Activated CD4-positive, CD25-positive, alpha-beta regulatory T cell treated with anti-CD3 and anti-CD28 coated beads, Interleukin-2, amount 50 U/mL, for 16 hours (primary cell): ENCODE measurements around the gene DISP1.

Experiments used
- DNase-seq: peaks from one replicate; pipeline ENCODE4 v3.0.0-alpha.2; 2020; ENCODE audit warnings: low read depth, low spot score

Gene DISP1, protein sequence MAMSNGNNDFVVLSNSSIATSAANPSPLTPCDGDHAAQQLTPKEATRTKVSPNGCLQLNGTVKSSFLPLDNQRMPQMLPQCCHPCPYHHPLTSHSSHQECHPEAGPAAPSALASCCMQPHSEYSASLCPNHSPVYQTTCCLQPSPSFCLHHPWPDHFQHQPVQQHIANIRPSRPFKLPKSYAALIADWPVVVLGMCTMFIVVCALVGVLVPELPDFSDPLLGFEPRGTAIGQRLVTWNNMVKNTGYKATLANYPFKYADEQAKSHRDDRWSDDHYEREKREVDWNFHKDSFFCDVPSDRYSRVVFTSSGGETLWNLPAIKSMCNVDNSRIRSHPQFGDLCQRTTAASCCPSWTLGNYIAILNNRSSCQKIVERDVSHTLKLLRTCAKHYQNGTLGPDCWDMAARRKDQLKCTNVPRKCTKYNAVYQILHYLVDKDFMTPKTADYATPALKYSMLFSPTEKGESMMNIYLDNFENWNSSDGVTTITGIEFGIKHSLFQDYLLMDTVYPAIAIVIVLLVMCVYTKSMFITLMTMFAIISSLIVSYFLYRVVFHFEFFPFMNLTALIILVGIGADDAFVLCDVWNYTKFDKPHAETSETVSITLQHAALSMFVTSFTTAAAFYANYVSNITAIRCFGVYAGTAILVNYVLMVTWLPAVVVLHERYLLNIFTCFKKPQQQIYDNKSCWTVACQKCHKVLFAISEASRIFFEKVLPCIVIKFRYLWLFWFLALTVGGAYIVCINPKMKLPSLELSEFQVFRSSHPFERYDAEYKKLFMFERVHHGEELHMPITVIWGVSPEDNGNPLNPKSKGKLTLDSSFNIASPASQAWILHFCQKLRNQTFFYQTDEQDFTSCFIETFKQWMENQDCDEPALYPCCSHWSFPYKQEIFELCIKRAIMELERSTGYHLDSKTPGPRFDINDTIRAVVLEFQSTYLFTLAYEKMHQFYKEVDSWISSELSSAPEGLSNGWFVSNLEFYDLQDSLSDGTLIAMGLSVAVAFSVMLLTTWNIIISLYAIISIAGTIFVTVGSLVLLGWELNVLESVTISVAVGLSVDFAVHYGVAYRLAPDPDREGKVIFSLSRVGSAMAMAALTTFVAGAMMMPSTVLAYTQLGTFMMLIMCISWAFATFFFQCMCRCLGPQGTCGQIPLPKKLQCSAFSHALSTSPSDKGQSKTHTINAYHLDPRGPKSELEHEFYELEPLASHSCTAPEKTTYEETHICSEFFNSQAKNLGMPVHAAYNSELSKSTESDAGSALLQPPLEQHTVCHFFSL (N-terminal part only)

DNA sequence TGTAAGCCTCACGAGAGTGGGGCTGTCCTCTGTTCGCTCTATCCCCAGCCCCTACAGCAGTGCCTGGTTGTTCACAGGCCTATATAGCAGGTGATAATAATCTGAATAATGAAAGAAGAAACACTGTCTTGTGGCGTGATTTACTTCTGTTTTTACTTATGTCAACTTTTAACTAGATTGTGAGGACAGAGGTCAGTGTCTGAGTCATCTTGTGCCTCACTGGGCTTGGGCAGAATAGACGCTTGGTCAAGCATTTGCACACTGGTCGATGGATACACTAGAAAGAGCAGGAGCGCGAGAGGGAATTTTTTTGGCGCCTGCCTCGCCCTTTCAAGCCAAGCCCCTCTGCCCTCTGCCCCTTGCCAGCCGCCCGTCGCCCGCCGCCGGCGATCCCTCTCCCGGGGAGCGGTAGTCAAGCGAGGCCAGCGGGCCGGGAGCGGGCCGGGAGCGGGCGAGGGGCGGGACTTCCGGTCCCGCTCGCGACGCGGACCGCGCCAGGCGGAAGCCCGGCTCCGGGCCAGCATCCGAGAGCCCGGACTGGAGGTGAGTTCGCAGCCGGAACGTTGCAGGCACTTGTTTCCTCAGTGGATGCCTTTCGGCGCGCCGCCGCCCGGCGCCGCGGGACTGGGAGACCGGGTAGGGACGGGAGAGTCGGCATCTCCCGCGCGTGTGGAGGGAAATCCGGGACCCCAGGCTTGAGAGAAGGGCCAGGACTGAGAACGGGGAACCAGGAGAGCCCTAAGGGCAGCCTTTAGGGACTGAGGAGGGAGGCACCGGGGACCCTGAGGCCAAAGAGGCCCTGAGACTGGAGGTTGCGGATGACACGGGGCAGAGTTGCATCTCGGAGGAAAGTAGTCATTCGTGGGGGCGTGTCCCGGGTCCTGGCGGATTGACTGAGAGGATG lies at the start of gene DISP1:
Gene DISP1, plus strand, starts transcription at position 504 of the 904 bp plus-strand sequence. CDS start 127,785 bp downstream, outside the sequence.
- DNase-seq: peak; percentile 36

DNA sequence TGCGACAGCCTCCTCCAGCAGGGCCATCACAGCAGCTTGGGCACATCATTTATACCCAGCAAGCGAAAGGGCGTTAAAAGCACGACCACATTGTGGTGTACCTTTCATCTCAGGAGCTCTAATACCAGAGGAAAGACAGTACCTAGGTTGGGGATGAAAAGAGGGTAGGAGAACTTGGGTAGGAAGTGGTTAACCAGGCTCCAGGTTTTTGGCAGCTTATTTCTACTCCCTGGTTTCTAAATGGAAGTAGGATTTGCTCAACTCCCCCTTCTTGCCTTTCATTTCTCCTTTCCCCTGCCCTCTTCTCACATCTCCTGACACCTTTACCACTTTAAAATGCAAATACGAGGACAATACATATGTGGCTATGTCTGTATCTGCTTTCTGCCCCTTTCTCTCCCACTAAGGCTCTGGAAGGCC lies 47.7 kb upstream of the DISP1 start:
- DNase-seq: no peak

GRCh38 chr1:222768592-222768991 lies 46.2 kb upstream of the DISP1 start:
- DNase-seq: no peak

DNA sequence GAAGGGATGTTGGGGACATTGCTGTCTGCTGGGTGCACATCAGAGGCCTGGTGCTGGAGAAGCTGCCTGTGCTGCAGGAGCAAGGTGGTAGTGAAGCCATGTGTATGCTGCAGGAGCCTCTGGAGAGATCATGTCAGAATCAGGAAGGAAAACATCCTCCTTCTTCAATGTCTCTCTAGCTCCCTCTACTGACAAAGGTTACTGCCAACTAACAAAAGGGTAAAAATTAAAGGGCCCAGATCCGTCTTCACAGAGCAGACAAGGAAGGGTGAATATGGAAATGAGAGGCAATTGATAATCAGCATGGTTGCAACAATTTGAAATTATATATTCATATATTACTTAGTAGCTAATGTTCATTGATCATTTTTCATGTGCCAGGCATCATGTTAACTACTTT lies 45.7 kb upstream of the DISP1 start:
- DNase-seq: no peak

GRCh38 chr1:222769971-222770620 lies 44.7 kb upstream of the DISP1 start:
- DNase-seq: no peak

DNA sequence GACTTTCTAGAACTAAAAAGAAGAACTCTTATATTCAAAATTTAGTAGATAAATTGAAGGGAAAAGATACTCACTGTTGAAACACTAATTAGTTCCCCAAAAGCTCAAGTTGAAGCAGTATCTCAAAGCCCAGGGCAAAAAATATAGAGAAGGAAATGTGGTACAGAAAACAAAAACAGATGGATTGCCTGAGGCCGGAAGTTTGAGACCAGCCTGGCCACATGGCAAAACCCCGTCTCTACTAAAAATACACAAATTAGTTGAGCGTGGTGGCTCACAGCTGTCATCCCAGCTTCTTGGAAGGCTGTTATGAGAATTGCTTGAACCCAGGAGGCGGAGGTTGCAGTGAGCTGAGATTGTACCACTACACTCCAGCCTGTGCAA lies 41.9 kb upstream of the DISP1 start:
- no peak for DNase-seq

DNA sequence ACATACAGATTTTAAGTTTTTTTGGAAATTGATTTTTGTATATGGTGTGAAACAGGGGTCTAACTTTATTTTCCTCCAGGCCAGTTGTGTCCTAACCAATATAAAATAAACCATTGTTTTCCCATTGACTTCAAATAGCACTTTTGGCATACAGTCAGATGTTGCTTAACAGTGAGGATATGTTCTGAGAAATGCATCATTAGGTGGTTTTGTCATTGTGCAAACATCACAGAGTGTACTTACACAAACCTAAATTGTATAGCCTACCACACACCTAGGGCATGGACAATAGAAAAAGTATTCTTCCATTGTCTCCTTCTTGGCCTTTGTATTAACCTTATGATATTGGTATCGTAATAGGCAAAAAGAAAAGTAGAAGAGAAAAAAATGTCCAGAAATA lies 37.4 kb upstream of the DISP1 start:
- no peak for DNase-seq

- DNase-seq: no peak
Measured at GRCh38 chr1:222777977-222778376, 36.9 kb upstream of the DISP1 start.

GRCh38 chr1:222781251-222781650 lies 33.6 kb upstream of the DISP1 start:
- DNase-seq: no peak

GRCh38 chr1:222783051-222783450 lies 31.8 kb upstream of the DISP1 start:
- no peak for DNase-seq

DNA sequence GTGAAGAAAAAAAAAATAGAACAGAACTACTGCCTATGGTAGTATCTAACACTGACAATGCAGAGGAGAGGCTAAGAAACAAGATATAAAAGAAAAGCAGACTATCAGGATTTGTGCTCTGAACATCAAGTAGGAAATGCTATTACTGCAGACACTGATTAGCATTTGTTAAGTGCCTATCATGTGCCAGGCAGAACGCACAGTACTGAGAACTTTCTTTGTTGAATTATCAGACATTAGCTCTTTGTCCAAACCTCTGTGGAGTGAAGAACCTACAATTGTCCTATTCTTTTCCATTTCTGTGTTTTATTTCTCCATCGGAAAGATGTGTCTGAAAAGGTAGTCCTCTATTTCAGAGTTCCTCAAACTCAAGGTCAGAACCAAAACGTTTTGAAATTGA lies 30.5 kb upstream of the DISP1 start:
- DNase-seq: no peak

GRCh38 chr1:222784916-222785315 lies 29.9 kb upstream of the DISP1 start:
- DNase-seq: no peak

- no peak for DNase-seq
Measured at GRCh38 chr1:222785529-222785928, 29.3 kb upstream of the DISP1 start.

GRCh38 chr1:222786121-222786520 lies 28.7 kb upstream of the DISP1 start:
- DNase-seq: no peak

- no peak for DNase-seq
Measured at GRCh38 chr1:222787729-222788128, 27.1 kb upstream of the DISP1 start.

DNA sequence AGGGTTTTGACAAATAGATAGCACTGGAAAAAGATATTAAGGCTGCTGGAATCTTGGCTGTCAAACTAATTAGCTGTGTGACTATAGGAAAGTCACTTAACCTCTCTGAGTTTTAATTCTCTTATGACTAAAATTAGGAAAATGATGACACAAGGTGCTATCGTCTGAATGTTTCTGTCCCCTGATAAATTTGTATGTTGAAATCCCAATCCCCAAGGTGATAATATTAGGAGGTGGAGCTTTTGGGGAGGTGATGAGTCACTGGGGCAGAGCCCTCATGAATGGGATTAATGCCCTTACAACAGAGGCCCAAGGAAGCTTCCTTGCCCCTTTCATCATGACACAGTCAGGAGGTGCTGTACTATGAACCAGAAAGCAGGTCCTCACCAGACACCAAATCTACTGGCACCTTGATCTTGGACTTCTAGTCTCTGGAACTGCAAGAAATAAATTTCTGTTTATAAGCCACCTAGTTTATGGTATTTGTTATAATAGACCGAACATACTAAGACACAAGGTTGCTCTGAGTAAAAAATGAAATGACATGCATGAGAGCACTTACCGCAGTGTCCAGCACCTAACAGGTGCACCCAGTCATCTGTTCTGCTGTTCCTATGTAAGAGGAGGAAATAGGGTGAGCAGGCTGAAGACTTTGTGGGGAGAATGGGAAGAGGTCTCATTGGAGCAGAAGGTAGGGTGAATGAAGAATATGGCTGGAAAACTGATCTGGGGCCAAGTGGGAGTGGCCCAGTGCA lies 26.3 kb upstream of the DISP1 start:
- no peak for DNase-seq

DNA sequence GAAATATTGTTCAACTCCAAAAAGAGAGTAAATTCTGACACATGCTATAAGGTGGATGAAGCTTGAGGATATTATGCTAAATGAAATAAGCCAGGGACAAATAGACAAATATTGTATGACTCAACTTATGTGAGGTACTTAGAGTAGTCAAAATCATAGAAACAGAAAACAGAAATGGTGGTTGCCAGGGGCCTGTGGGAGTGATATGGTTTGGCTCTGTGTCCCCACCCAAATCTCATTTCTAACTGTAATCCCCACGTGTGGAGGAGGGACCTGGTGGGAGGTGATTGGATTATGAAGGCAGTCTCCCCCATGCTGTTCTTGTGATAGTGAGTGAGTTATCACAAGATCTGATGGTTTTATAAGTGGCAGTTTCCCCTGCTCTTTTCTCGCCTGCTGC lies 24.7 kb upstream of the DISP1 start:
- DNase-seq: no peak

GRCh38 chr1:222790520-222790919 lies 24.3 kb upstream of the DISP1 start:
- DNase-seq: no peak

DNA sequence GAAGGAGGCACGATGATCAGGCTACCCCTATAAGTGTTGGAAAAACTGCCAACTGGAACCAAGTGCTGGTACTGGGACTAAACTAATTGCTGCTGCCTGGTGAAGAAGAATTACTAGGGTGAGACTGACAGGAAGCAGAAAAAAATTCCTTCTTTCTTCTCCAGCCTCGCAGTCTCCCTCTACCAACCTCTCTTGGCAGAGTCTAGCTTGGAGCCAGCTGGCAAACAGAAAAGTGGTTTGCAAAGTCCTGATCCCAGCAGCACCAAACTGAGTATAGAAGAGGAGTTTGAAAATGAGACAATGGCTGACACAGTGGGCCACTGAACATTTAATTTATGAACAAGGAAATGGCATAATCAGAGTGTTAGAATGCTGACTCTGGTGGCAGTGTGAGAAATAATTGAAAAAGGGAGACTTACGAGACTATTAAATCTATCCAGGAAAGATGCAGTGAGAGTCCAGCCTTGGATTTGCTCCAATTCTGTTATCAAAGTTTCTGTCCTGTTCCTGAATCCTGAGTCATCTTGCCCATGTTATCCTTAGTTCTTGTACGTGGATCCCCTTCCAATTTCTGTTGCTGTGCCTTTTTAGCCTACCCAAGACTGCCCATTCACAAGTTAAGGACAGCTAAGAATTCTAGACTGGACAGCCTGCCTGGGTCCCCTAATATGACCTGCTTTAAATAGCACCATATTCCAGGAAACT lies 23.7 kb upstream of the DISP1 start:
- DNase-seq: no peak
